GM12891 (cell line): ENCODE measurements around the gene COX6A2.

Source experiments
- DNase-seq: peaks from one replicate; pipeline ENCODE4 v3.0.0; 2011; ENCODE audit warnings: low spot score; ENCODE audit not compliant: insufficient read length
- FAIRE-seq: peaks from 2 replicates; lab custom pipeline; 2011; peaks lifted over from hg19 to GRCh38; lab: Jason Lieb, UNC
- PAX5 ChIP-seq: IDR thresholded peaks from 2 replicates; pipeline ENCODE4 v1.6.1; 2011; ENCODE audit warnings: low read length, moderate library complexity, mild to moderate bottlenecking; ENCODE audit not compliant: insufficient read depth, severe bottlenecking
- POLR2A ChIP-seq: IDR thresholded peaks from 2 replicates; pipeline ENCODE4 v1.6.1; 2011; ENCODE audit warnings: low read depth, low read length, control low read depth
- POLR2AphosphoS5 ChIP-seq: IDR thresholded peaks from 2 replicates; pipeline ENCODE4 v1.6.1; 2011; ENCODE audit warnings: low read depth, low read length, control low read depth
- POU2F2 ChIP-seq: IDR thresholded peaks from 2 replicates; pipeline ENCODE4 v1.6.1; 2011; ENCODE audit warnings: low read depth, mild to moderate bottlenecking, control low read depth, low read length, moderate library complexity
- SPI1 ChIP-seq: IDR thresholded peaks from 2 replicates; pipeline ENCODE4 v1.6.1; 2011; ENCODE audit warnings: low read depth, low read length, control low read depth
- TAF1 ChIP-seq: IDR thresholded peaks from 2 replicates; pipeline ENCODE4 v1.6.1; 2011; ENCODE audit warnings: low read depth, low read length, control low read depth

The COX6A2 gene

DNA sequence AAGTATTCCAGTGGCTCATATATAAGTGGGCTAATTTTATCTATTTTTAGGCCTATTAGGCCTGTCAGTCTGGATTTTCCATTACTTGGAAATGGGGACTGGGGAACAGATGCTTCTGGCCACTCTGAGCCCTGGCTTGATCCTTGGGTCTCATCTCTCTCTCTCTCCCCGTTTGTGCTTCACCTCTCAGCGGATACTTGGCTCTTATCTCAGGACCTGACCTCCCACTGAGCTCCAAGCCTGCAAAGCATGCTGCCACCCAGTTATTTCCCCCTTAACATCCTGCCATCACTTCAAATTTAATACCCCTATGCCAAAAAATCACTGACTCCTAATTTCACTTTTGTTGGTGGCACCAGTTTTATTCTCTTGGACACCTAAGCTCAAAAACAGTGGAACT, 10.3 kb upstream of the COX6A2 start:
- no peak for FAIRE-seq
- no peak for DNase-seq
- no peak for TF ChIP-seq POU2F2
- TF ChIP-seq TAF1: no peak
- TF ChIP-seq POLR2A: no peak
- TF ChIP-seq PAX5: no peak
- TF ChIP-seq POLR2AphosphoS5: no peak
- no peak for TF ChIP-seq SPI1

DNA sequence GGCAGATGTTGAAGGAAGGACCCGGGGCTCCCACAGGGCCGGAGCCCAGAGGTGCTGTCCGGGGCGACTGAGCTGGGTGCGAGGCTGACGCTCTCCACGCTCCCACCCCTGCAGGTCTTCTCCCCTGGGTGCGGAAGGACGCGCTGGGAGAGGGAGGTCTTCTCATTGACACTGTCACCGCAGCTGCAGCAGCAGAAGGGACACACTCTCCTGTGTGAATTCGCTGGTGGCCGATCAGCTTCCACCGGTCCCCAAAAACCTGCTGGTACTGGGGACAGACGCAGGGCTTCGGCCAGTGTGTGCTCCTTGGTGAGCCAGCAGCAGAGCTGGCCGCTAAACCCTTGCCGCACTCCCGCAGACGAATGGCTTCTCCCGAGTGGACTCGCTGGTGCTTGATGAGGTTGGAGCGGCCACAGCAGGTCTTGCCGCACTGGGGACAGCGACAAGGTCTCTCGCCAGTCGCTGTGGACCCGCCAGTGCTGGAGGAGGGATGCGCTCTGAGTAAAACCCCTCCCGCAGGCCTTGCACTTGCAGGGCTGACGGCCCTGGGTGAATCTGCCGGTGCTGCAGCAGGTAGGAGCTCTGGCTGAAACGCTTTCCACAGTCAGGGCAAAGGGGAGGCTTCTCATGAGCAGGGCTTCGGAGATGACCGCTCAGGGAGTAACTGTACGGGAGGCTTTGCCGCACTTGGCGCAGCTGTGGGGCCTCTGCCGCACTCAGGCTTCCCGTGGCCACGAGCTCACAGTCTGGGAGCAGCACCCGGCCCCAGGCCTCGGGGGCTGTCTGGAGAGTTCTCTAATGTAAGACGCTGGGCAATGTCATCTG, 8.3 kb upstream of the COX6A2 start:
- no peak for DNase-seq
- TF ChIP-seq SPI1 (no peak), PAX5 (no peak), POLR2A (no peak), POLR2AphosphoS5 (no peak), POU2F2 (no peak), TAF1 (no peak)
- FAIRE-seq: no peak

DNA sequence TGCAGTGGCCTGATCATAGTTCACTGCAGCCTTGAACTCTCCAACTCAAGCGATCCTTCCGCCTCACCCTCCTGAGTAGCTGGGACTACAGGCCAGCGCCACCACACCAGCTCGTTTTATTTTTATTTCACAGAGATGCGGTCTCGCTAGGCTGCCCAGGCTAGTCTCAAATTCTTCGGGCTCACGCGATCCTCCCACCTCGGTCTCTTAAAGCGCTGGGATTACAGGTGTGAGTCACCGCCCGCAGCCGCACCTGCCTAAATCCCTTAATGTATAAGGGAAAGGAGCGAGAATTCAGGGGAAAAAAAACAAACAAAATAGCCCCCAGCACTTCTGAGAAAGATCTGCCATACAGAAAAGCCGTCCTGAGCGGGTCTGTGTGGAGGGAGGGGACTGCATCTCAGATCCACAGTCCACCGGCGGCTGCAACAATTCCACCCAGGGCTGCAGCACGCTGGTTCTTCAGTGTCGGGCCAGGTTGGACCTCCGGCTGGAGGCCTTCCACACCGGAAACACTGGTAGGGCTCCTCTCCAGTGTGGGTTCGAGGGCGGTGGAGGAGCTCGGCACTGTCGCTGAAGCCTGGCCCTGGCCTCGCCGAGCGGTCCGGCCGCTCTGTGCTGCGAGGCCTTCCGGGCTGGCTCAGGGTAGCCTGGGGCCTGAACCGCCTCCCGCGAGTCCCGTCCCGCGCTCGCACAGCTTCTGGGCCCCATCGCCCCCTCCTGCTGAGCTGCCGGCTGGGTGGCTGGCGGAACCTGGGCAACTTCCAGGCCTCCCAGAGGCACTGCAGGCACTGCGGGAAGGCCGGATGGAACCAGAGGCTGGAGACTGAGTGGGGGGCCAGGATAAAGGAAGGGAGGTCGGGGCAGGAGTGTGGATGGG, 7.4 kb upstream of the COX6A2 start:
- no peak for DNase-seq
- no peak for FAIRE-seq
- no peak for TF ChIP-seq POU2F2
- no peak for TF ChIP-seq POLR2AphosphoS5
- no peak for TF ChIP-seq PAX5
- no peak for TF ChIP-seq SPI1
- no peak for TF ChIP-seq POLR2A
- TF ChIP-seq TAF1: no peak

DNA sequence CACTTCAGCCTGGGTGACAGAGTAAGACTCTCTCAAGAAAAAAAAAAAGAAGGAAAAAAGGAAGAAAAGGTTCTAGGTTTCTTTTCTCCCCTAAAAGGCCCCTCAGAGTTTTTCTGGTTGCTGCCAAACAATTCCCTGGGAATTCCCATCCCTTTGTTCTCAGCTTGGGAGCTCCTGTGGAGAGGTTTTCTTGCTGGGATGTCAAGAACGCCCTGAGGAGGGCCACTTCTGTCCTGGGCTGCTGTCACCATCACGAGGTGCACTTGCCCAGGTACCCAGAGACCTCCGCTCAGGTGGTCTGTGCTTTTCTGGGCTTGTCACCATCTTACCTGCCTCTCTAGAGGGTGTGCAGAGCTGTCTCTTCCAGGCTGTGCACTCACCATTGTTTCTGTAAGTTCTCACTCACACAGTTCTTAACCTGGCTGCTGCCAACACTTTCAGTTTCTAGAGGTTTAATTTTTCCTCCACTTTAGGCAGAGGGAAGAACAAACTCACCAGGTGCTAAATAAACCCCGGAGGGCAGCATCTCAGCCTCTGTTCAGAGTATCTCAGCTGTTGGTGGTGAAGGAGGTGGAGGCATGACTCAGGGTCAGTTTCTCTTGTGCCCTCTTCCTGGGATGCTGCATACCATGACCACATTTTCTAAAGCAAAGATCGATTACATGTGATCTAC, 2.4 kb upstream of the COX6A2 start:
- FAIRE-seq: no peak
- no peak for DNase-seq
- TF ChIP-seq POLR2AphosphoS5 (no peak), TAF1 (no peak), POU2F2 (no peak), SPI1 (no peak), PAX5 (no peak), POLR2A (no peak)

DNA sequence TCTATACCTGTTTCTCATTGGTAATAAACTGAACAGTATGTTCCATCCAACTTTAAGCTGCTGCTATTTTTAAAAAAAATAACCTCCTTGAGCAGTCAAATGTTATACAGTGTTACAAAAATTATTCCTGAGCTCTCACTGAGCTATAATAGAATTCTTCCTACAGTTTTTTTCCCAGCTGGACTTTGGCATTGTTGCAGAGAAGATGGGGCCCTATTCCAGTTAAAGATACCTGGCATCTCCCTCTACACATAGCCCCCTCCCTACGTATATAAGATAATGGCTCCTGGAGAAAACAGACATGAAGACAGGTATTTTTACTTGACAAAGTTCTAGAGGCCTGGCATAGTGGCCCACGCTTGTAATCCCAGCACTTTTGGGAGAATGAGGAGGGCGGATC, 1.6 kb upstream of the COX6A2 start:
- TF ChIP-seq TAF1 (no peak), SPI1 (no peak), POU2F2 (no peak), POLR2A (no peak), PAX5 (no peak), POLR2AphosphoS5 (no peak)
- no peak for DNase-seq
- FAIRE-seq: no peak

DNA sequence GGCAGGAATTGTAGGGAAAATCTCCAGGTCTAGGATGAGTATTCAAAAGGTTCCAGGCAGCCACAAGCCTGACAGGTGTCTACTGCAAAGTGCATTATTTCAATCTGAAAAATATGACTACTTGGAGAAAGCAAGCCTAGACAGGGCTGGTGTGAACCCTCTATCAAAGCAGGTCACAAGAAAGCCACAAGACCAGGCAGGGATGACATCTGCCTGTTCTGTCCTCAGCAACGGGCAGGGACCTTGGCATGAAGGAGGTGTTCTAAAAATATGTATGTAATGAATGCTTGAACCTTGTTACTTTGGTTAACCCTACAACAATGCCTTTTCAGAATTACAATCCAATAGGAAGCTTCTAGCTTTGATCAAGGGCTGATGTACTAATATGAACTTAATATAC, 1.2 kb upstream of the COX6A2 start:
- DNase-seq: no peak
- TF ChIP-seq SPI1 (no peak), POU2F2 (no peak), POLR2A (no peak), POLR2AphosphoS5 (no peak), TAF1 (no peak), PAX5 (no peak)
- FAIRE-seq: no peak

DNA sequence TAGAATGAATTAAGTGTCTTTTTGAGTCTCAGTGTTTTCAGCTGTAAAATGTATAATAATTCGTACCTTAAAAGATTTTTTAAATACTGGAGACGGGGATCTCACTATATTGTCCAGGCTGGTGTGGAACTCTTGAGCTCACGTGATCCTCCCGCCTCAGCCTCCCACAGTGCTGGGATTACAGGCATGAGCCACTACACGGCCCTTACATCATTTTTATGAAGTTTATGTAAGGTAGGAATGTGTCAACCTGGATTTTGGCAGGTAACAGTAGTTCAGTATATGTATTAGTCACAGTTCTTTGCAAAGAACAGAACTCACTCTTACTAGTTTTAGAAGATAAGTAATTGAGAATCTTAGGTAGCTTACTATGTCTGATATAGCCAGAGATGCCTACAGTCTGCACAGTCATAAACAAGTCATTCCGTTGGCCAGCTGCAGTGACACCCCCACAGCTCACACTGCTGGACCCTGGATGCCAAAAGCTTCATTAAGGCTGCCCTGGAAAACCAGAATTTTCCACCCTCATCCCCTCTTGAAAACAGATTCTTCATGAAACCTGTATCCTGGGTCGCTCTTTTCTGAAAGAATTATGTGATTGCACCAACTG, 583 bp upstream of the COX6A2 start:
- DNase-seq (no peak), FAIRE-seq (no peak)
- TF ChIP-seq SPI1 (no peak), POU2F2 (no peak), POLR2AphosphoS5 (no peak), PAX5 (no peak), TAF1 (no peak), POLR2A (no peak)

DNA sequence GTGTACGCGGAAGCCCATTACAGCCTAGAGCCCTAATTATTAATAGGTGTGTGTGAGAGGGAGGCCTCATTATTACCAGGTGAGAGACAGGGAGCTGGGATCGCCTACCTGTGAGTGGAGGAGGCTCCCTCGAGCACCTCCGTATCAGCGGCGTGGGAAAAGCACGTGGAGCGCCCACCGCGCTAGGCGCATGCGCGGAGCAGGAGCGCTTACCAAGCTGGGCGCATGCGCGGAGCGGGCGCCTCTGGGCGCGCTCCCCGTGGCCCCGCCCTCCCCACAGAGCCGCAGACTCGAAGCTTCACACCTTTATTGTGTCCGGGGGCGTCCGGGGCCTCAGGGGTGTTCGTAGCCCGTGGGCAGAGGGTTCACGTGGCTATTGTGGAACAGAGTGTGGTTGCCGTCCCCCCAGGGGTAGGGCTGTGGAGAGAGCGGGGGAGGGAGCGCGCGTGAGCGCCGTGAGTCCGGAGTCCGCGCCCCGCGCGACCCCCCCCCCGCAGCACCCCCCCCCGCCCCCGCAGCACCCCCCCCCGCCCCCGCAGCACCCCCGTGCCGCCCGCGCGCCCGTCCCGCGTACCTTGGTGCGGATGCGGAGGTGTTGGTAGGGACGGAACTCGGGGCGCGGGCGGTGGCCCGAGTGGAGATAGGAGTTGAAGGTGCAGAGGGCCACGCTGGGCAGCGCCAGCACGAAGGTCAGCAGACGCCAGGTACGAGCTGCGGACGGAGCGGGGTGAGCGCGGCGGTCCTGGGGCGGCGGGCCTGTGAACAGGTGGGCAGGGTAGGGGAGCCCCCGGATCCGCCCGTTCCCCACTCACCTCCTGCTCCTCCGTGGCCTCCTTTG, 500 bp downstream of the COX6A2 start:
- no peak for DNase-seq
- FAIRE-seq: no peak
- TF ChIP-seq TAF1 (no peak), PAX5 (no peak), POLR2A (no peak), POLR2AphosphoS5 (no peak), SPI1 (no peak), POU2F2 (no peak)
